GDM1 (cell line): Measurements from ENCODE around the gene FES.
"Not testable (repeated sequence)": the region's sequence is repeated elsewhere in the genome, so short reads cannot be mapped to it uniquely, and the experiment has no call there.

Experiments
- DNase-seq: peaks from one replicate; lab custom pipeline; 2025; lab: John Stamatoyannopoulos, UW

Gene FES

DNA sequence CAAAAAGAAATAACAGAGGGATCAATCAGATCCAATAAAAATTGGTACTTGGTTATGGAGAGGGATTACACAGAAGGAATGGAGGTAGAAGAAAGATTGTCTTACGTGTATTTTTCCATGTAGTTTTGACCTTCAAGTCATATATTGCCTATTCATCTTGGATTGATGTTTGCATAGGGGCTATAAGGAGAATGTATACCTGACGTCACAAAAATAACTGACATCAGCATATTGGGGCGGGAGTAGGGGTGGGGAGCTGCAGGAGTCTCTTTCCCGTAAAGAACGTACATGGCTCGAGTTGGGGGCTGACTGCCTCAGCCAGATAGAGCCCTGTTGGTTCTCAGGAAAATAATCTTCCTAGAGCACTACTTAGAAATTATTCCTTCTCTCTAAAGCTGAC lies 21.8 kb upstream of the FES start:
- no peak for DNase-seq

DNA sequence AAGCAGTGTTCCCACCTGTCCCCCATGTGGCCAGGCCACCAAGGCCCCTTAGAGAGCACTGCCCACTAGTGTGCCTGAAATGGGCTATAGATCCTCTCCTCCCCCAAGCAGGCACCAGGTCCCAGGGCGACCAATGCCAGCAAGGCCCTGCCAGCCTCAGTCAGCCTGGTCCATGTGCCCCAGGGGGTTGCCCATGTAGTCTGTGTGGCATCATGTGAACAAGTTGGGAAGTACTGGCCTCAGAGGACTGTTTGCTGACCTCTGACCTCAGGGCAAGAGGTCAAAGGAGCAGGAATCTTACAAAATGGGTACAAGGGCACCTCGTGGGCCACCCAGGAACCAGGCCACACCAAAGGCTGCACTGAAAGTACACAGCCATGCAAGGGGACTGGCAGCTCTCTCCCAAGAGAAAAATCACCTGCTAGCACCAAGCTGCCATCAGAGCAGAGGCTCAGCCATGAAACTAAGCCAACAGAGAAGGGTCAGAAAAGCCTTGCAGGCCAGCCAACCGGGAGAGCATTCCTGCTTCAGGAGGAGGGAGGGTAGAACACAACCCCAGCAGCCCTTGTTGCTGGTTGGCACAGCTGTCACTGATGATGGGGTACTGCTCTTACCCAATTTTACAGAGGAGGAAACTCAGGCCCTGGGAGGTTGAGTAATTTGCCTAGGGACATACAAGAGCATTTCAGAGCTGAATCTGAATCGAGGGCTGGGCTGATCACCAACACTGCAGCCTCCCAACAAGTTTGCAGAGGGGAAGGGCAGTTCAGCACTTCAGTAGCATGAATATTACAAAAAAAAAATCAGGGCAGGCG lies 21.1 kb upstream of the FES start:
- DNase-seq = no peak

DNA sequence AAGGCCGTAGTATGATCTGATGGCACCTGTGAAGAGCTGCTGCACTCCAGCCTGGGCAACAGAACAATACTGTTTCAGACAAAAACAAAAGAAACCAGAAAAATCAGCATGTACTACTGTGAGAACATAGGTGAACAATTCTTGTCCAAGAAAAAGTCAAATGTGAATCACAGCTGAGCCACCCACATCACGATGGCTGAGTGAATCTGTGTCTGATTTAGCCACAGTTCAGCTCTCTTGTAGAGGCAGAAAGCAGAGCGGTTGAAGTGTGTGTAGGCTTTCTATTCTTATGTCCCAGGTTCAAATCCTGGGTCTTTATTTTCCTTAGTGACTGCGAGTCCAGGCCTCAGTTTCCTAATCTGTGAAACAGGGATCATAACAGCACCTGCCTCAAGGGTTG lies 20.3 kb upstream of the FES start:
- no peak for DNase-seq

DNA sequence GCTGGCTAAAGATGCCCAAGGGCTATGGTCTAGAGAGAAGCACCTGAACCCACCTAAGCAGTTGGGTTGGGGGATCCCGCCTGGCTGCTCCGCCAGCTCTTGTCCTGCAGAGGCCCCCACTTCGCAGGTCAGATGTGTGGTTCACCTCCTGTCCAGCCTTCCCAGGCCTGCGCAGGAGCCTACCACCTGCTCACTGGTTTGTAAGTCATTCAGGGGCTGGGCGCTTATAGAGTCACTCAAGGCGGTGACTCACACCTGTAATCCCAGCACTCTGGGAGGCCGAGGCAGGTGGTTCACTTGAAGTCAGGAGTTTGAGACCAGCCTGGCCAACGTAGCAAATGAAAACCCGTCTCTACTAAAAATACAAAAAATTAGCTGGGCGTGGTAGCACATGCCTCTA lies 19.8 kb upstream of the FES start:
- no peak for DNase-seq

DNA sequence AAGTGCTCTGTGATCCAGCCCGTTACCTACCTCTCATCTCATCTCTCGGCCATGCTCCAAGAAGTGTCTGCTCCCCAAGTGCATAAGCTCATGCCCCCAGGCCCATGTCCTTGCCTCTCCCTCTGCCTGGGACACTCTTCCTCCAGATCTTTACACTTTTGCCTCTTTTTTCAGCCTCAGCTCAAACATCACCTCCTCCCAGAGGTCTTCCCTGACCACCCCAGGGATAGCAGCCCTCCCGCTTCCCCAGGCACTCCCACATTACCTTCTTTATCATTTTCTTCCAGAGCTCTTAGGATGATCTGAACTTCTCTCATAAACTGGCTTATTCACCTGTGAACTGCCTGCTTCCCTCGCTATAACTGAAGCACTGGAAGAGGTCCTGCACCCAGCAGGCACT lies 18.6 kb upstream of the FES start:
- DNase-seq = no peak

DNA sequence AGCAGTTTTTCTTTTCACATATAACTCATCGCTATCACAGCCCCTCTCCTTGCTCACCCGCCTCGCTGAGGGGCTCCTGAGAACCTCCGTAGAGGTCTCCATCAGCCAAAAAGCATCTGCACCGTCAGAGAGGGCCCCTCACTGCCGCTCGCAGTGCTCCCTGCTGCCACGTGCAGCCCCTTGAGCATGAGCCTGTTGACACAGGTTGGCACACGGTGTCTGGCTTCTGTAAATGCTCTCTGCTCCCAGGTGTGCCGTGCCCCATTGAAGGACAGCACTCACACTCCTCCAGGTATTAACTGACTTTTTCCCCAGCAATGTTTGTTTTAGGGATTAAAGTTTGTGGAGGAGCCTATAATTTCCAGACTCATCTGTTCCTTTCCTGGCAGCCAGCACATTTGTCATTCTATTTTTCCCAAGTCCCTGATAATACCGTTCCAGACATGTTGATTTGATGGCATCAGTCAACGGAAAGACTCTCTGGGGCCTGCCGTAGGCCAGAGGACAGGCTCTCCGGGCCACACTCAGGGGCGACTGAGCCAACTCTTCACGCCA lies 18.1 kb upstream of the FES start:
- no peak for DNase-seq

DNA sequence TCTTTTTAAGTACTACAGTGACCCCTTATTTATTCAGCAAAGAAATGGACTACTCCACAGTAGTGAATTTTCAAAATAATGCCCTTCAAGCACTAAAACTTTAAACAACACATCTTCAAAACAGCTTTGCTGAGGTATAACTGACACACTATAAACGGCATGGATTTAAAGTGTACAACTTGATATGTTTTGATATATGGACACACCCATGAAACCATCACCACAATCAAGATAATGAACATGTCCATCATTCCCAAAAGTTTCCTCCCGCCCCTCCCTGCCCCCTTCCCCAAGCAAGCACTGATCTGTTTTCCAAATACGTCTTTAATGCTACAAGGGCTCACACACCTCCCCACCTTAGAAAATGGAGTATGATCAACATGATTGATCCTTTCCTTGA lies 17.5 kb upstream of the FES start:
- DNase-seq = no peak

DNA sequence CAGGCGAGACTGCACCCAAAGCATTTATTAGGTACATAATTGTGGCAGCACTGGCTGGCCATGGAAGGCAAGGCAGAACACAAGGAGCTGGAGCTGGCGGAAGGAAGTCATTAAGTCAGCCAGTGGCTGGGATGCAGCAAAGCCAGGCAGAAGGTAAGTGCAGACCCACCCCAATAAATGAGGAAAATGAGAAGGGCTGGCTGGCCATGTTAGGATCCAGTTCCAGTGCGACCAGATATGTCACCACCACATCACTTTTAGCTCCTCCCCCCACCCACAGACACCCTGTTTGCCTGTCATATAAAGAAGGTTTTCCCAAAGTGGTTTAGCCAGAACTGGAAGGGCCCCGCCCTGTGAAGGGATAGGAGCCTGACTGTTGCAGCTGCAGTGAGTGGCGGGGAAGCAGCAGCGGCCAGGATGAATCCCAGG lies 16.0 kb upstream of the FES start, which contains the start of gene FURIN:
Gene FURIN, plus strand, starts transcription at position 328 of the 429 bp plus-strand sequence. CDS start 7,153 bp downstream, outside the sequence.
- DNase-seq = no peak

DNA sequence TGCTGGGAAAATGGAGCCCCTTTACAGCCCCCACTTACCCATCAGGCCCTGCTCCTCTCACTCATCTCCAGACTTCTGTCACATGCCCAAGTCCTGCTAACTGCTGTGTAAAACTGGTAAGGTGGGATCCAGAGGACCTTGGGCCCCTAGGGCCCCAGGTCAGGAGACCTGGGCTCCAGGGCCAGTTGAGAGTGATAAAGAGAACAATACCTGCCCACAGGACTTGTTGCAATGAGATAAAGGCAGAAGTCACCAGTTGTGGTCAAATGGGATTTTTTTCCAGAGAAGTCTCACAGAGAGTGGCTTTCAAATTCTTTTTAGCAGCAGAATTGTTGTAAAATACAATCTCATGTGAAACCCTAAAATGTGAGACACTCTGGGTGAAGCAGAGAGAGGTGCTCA lies 15.2 kb upstream of the FES start:
- no peak for DNase-seq

DNA sequence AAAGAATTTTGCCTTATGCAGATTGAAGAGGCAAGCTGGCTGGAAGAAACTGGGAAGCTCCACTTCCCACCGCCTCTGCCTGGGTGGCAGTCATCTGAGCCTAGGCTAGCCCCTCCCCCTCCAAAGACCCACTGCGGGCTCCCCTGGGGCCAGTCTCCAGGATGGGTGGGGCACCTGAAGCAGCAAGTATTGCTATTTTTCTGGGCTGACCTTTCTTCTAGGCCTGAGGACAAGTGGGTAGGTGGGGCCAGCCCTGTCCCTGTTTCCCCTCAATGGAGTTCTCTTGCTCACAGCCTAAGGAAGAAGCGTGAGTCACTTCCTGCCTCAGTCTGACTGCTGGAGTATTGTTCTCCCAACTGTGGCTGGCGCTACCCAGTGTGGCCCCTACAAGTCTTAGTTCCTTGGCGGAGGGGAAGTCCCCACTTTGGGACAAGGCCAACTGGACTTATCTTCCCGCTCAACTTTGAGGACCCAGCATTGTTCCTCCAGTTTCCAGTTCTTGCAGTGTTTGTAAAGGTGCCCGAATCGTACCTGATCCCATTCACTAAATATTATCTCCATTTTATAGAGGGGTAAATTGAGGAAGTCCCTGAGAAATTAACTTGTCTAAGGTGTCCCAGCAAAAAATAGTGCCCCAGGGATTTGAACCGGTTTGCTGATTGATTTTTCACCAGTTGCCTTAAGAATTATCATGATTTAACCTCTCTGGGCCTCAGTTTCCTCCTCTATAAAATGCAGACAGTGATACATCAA lies 14.5 kb upstream of the FES start:
- peak; percentile 78 for DNase-seq

DNA sequence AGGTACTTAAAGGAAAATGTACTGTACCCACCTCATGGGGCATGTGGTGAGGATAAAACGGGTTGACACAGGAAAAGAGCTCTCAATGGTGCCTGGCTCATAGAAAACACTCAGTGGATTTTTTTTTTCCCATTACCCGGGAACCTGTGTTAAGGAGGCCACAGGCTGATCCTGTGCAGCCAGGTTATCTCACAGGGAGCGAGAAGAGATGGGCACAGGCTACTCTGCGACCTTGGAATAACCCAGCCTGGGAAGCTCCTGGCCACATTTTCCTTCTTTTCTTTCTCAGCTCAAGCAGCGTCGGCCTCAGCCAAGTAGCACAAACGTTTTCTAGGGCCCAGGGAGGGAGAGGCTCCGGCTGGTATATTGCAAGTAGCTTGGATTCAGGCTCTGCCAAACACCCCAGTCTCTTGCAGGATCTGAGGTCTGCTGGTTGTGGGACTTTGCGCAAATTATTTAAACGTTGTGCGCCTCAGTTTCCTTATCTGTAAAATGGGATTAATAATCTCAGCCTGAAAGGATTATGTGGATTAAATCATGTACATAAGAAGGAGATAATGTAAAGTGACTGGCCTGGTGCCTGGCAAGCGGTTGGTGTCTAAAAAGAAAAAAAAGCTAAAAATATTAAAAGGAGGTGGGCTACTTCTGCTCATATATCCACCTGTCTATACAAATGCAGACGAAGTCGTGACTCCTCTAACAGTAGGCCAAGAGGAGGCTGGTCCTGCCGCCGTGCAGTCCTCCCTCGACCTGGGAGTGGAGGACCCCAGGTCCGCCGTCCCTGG lies 13.8 kb upstream of the FES start:
- DNase-seq = no peak

DNA sequence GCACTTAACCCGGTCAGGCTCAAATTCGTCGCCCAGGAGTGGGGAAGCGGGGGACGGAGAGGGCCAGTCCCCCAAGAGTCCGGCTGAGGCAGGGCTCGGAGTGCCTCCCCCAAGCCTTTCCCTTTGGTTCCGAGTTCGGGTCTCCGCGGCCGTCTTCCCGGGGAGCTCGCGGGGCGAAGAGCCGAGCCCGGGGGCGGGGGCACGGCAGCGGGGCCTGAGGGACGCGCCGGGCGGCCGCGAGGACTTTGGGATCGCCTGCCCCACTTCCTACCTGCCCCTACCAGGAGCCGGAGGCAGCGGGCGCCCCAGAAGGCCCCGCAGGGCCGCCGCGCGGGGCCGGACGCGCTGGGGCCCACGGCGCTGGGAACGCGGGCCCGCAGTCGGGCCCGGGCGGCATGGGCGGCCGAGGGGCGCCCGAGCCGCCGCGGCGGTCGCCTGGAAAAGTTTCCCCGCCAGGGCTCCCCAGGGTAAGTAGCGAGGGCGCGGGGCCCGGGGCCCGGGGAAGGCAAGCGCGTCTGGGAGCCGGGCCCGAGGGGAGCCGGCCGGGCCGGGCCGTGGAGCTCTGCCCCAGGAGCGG lies 13.1 kb upstream of the FES start:
- no peak for DNase-seq

DNA sequence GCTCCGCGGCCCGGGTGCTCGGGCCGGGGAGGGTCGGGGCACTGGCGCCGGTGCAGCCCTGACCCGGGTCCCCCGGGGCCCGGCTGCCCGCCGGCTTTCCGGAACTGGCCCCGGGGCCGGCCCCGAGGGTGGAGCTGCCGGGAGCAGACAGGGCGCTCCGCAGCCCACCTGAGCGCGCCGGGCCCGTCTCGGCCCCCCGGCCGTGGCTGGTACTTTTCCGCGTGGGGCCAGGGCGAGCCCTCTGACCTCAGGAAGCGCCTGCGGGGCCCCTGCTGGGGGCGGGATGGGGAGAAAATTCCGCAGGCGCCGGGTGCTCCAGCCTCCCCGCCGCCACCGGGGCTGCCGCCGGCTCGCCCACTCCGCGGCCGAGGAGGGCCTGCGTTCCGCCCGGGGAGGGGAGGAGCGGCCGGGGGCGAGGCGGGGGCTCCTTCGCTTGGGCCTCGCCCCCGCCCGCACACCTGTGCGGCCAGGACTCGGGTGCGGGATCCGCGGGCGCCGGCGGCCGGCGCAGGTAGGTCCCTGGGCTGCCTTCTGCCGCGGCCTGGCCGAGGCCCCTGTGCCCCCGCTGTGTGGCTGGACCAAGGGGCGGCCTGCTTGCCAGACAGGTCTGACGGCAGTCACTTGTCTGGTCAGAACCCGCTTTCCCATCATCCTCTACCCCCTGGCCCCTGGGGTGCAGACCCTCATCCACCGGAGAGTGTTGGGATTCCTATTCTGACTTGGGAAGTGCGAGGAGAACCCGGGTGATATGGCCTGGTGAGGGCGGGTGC lies 12.4 kb upstream of the FES start:
- no peak for DNase-seq

DNA sequence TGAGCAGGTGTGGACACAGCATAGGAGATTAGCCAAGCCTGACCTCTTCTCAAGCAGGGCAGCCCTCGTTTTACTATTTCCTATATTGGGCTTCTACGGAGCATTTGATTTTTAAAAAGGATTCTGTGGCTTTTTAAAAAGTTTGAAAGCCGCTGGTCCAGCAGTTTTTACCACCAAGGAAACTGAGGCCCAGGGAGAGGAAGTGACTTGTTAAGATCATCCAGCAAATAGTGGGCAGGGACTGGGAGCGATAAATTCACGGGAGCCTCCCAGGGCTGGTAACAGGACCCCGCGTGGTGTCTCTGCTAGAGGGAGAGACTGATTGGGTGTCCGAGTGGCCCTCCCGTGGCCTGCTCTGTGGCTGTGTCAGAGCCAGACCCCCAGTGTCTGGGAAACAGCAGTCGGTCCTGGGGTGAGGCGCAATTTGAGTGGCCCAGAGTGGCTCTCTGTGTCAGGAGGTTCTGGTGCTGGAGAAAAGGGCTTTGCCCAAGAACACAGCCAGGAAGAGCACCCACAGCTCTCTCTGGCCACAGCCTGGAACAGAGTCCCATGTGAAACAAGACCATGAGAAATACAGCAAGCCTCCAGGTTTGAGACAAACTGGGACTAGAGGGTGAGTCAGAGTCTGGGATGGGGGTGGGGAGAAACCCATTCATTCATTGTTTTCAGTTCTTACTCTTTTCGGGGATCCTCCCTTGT lies 11.7 kb upstream of the FES start:
- DNase-seq = no peak

DNA sequence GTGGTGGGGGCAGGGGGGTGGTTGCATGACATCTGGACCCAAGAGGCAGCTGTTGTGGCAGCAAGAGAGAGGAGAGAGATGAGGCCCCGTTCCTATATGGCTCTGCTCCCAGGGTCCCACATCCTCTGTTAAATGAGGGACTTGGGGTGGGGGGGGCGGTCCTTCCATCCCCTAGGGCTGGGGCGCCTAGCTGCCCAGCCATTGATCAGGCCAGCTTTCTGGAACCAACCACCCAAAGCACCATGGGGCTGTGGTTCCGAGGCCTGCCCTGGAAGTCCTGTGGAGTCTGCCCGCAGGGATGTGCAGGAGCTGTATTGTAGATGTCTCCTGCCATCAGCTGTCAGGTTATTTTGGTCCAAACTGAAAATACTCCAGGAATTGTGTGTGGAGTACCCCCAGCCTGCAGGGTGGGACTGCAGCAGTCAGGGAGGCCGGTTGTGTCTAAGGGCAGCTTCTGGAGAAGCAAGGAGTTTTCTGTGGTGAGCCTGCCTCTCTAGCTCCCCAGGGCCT lies 10.8 kb upstream of the FES start:
- DNase-seq = no peak

DNA sequence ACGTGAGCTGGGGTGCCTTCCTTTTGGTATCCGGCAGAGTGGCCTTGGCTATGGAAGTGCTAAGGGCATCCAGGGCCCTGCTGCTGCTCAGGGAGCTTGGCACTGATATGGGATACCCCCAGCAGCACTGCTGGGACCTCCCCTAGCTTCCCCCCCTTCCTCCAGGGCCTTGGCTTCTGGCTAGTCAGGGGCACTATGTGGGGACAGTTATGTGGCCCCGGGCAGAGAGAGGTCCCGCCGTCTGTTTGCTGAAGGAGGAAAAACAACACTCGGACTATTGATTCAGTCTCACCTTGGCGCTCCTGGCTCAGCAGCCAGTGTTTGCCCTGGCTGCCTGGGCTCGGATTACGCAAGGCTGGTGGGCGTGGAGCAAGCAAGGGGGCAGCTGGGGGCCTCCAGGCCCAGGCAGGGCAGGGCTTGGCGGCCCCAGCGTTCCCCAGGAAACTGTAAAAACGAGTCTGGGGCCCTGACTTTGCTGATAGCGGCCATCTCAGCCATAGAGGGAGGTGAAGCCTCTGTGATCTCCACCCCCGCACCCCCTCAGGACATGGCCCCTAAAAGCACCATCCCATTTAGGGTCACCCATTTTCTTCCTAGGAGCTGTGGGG lies 10.2 kb upstream of the FES start:
- DNase-seq = no peak

DNA sequence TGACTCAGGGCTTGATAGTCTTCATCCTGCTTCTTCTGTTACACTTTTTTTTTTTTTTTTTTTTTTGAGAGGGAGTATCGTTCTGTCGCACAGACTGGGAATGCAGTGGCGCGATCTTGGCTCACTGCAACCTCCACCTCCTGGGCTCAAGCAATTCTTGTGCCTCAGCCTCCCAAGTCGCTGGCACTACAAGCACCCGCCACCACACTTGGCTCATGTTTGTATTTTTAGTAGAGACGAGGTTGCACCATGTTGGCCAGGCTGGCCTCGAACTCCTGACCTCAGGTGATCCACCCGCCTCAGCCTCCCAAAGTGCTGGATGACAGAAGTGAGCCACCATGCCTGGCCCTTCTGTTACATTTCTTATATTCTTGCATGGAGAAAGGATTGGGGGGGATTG lies 9.3 kb upstream of the FES start:
- DNase-seq = not testable (repeated sequence)

DNA sequence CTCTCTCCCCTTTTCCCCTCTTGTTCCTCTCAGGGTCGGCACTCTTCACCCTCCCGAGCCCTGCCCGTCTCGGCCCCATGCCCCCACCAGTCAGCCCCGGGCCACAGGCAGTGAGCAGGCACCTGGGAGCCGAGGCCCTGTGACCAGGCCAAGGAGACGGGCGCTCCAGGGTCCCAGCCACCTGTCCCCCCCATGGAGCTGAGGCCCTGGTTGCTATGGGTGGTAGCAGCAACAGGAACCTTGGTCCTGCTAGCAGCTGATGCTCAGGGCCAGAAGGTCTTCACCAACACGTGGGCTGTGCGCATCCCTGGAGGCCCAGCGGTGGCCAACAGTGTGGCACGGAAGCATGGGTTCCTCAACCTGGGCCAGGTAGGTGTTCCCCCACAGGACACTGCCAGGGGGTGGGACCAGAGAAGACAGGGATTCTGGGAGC lies 8.7 kb upstream of the FES start:
- DNase-seq = no peak

DNA sequence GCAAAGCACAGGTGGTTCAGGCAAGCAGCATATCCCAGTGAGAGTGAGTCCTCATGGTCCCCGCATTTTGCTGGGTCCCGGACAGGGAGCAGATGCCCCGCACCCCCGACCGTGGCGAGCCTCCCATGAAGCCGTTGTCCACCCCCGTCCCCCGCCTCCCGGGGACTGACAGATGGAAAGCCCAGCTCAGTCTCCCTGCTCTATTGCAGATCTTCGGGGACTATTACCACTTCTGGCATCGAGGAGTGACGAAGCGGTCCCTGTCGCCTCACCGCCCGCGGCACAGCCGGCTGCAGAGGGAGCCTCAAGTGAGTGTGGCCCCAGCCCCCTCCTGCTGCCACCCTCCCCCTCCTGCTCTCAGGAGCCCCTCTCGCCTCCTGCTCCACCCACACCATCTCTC lies 8.3 kb upstream of the FES start:
- DNase-seq = no peak
